ENCODE measurements around the gene URB1. TPM values are rescaled to one million over a fixed set of nuclear protein-coding genes. Genes with fewer than 3 reads are reported as not detected.

The URB1 gene
- total RNA-seq, 1 donor: 21.7 TPM

DNA sequence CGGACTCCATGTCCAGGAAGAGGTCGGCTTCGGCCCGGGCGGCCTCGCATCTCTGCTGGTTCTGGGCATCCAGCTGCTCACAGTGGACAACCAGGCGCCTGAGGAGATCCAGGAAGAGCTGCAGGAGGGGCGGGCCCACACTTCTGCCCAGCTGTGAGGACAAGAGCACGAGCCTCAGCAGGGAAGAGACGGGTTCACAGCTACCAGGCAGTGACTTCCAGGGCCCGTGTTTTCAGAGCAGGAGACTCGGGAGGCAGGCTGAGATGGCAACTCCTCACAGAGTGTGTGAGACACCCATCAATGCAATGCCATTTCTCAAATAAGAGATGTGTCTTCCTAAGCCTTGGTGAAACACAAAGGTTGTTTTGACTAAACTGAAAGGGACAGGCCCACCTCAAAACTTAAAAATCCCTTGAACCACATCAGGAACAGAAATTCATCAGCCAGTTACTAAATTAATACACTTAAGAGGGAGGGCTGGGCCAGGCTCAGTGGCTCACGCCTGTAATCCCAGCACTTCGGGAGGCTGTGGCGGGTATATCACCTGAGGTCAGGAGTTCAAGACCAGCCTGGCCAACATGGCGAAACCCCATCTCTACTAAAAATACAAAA lies 43.4 kb downstream of the URB1 start:
- no peak for DNase-seq (ENCODE audit: insufficient read length, low spot score, missing footprints)
- Histone ChIP-seq H3K9me3 (ENCODE audit: low read depth, low read length) (peaks cover 6% of the 10 kb centered on the region), H3K4me2 (ENCODE audit: insufficient read depth, low read length) (no peak overlapping the region), H3K27ac (ENCODE audit: low read depth, low read length) (no peak overlapping the region), H3K36me3 (ENCODE audit: insufficient read depth, low read length) (peaks cover 95% of the 10 kb centered on the region), H3K79me2 (ENCODE audit: insufficient read depth, low read length) (peaks cover 17% of the 10 kb centered on the region), H2AFZ (ENCODE audit: low read length) (no peak overlapping the region), H3K4me3 (ENCODE audit: insufficient read depth, low read length) (no peak overlapping the region), H4K20me1 (ENCODE audit: insufficient read depth, low read length) (peaks cover 15% of the 10 kb centered on the region), H3K4me1 (ENCODE audit: insufficient read depth, low read length) (no peaks in the 10 kb centered on the region), H3K27me3 (ENCODE audit: insufficient read depth, low read length) (no peaks in the 10 kb centered on the region)
- TF ChIP-seq, protein P1, sequence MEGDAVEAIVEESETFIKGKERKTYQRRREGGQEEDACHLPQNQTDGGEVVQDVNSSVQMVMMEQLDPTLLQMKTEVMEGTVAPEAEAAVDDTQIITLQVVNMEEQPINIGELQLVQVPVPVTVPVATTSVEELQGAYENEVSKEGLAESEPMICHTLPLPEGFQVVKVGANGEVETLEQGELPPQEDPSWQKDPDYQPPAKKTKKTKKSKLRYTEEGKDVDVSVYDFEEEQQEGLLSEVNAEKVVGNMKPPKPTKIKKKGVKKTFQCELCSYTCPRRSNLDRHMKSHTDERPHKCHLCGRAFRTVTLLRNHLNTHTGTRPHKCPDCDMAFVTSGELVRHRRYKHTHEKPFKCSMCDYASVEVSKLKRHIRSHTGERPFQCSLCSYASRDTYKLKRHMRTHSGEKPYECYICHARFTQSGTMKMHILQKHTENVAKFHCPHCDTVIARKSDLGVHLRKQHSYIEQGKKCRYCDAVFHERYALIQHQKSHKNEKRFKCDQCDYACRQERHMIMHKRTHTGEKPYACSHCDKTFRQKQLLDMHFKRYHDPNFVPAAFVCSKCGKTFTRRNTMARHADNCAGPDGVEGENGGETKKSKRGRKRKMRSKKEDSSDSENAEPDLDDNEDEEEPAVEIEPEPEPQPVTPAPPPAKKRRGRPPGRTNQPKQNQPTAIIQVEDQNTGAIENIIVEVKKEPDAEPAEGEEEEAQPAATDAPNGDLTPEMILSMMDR (IDR thresholded peaks at IDR 0.05; ENCODE audit: extremely low read depth, low read depth, low read length): no peak

DNA sequence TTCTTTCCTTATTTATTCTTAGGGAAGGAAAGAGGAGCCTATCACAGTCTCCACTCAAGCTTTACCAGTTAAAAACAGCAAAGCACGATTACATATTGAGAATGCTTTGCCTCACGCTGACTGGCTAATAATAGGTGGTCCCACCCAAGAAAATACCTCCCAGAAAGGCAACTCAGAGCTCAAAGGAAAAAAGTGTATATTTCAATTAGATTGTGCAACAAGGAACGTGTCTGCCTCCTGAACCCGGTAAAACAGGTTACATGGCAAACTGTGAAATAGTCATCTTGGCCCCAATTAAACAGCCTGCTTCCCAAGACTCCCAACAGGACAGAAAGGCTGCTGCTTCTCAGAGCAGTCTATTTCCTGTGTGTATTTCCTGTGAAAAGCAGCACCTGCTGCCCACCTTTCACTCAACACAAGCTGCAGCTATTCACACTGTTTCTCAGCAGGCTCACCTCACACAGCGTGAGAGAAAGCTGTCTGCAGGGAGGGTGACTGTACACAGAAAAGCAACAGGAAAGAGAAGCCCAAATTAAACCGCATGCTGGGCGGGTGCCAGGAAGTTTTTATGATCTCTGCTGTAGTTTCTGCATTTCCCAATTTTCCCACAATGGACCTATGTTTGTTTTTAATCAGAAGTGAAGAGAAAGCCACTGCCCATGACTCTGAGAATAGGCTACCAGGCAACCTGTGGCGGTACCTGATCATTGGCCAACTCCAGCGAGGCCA lies 44.0 kb downstream of the URB1 start:
- no peak overlapping the region for H3K27ac ChIP-seq (ENCODE audit: low read depth, low read length)
- TF ChIP-seq, protein P1 (IDR thresholded peaks at IDR 0.05; ENCODE audit: extremely low read depth, low read depth, low read length): no peak
- H4K20me1 ChIP-seq (ENCODE audit: insufficient read depth, low read length): peaks cover 15% of the 10 kb centered on the region
- DNase-seq (ENCODE audit: insufficient read length, low spot score, missing footprints): no peak
- no peak overlapping the region for H3K4me2 ChIP-seq (ENCODE audit: insufficient read depth, low read length)
- peaks cover 7% of the 10 kb centered on the region for H3K9me3 ChIP-seq (ENCODE audit: low read depth, low read length)
- H2AFZ ChIP-seq (ENCODE audit: low read length): no peak overlapping the region
- H3K4me3 ChIP-seq (ENCODE audit: insufficient read depth, low read length): no peak overlapping the region
- peaks cover 95% of the 10 kb centered on the region for H3K36me3 ChIP-seq (ENCODE audit: insufficient read depth, low read length)
- H3K27me3 ChIP-seq (ENCODE audit: insufficient read depth, low read length): no peaks in the 10 kb centered on the region
- H3K79me2 ChIP-seq (ENCODE audit: insufficient read depth, low read length): peaks cover 17% of the 10 kb centered on the region
- no peaks in the 10 kb centered on the region for H3K4me1 ChIP-seq (ENCODE audit: insufficient read depth, low read length)

DNA sequence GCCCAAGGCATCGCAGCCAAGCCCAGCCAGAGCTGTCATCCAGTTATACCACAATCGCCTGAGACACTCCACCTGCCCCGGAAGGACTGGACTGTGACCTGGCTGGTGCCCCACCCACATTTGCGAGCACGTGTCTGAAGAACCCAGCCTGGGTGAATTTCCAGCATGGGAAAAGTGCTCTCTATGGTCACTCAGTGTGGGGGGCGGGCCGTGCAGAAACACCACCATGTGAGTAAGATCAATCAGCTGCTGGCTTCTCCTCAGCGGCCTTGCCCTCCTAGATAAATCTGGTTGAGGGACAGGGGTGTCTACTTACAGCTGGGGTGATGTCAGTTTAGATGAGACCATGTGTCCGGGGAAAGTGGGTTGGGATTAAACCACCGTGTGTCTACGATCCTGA lies 44.8 kb downstream of the URB1 start:
- H3K4me3 ChIP-seq (ENCODE audit: insufficient read depth, low read length): no peak overlapping the region
- TF ChIP-seq, protein P1 (IDR thresholded peaks at IDR 0.05; ENCODE audit: extremely low read depth, low read depth, low read length): no peak
- H3K4me2 ChIP-seq (ENCODE audit: insufficient read depth, low read length): no peak overlapping the region
- H3K4me1 ChIP-seq (ENCODE audit: insufficient read depth, low read length): no peaks in the 10 kb centered on the region
- H2AFZ ChIP-seq (ENCODE audit: low read length): no peak overlapping the region
- H3K9me3 ChIP-seq (ENCODE audit: low read depth, low read length): peaks cover 7% of the 10 kb centered on the region
- H4K20me1 ChIP-seq (ENCODE audit: insufficient read depth, low read length): peaks cover 8% of the 10 kb centered on the region
- no peak overlapping the region for H3K27ac ChIP-seq (ENCODE audit: low read depth, low read length)
- H3K36me3 ChIP-seq (ENCODE audit: insufficient read depth, low read length): peaks cover 95% of the 10 kb centered on the region
- no peak for DNase-seq (ENCODE audit: insufficient read length, low spot score, missing footprints)
- no peaks in the 10 kb centered on the region for H3K27me3 ChIP-seq (ENCODE audit: insufficient read depth, low read length)
- peaks cover 17% of the 10 kb centered on the region for H3K79me2 ChIP-seq (ENCODE audit: insufficient read depth, low read length)

DNA sequence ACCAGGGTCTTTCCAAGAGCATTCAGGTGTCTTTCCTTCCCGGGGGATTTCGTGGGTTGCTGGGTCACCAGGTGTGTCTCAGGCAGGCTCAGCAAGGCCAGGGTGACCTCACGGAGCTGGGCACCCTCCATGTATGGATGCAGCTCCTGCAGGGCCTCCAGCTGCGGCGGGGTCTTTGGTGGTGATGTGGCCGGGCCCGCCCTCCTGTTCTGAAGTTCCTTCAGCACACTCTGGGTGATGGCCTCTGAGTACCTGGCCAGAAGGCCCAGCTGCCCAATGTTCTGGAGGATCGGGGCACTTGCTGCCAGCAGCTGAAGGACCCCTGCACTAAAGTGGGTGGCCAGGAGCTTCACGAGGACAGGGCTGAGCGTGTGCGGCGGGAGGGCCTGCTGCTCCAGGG lies 45.5 kb downstream of the URB1 start:
- no peak overlapping the region for H3K4me3 ChIP-seq (ENCODE audit: insufficient read depth, low read length)
- H3K79me2 ChIP-seq (ENCODE audit: insufficient read depth, low read length): peaks cover 17% of the 10 kb centered on the region
- H3K4me1 ChIP-seq (ENCODE audit: insufficient read depth, low read length): no peaks in the 10 kb centered on the region
- H3K27me3 ChIP-seq (ENCODE audit: insufficient read depth, low read length): no peaks in the 10 kb centered on the region
- TF ChIP-seq, protein P1 (IDR thresholded peaks at IDR 0.05; ENCODE audit: extremely low read depth, low read depth, low read length): no peak
- peaks cover 7% of the 10 kb centered on the region for H3K9me3 ChIP-seq (ENCODE audit: low read depth, low read length)
- H2AFZ ChIP-seq (ENCODE audit: low read length): no peak overlapping the region
- DNase-seq (ENCODE audit: insufficient read length, low spot score, missing footprints): no peak
- H3K36me3 ChIP-seq (ENCODE audit: insufficient read depth, low read length): peaks cover 95% of the 10 kb centered on the region
- peaks cover 9% of the 10 kb centered on the region for H4K20me1 ChIP-seq (ENCODE audit: insufficient read depth, low read length)
- H3K4me2 ChIP-seq (ENCODE audit: insufficient read depth, low read length): no peak overlapping the region
- H3K27ac ChIP-seq (ENCODE audit: low read depth, low read length): no peak overlapping the region
